IMR-90 (cell line): ENCODE data around the gene RAPGEF5. TPM values are rescaled to one million over a fixed set of nuclear protein-coding genes. Genes with fewer than 3 reads are reported as not detected.

Experiments
- ATAC-seq: fragments of 200-7000 bp; cut with Tn5 transposase; 2 replicates; pipeline ENCODE4 v1.9.1; 2020; ENCODE audit warnings: low read depth, mild to moderate bottlenecking, moderate library complexity
- BruUV-seq: library from RNA; stranded (reverse); fragments of 400-500 nt; replicated peaks from 2 replicates; lab custom pipeline; 2021; lab: Mats Ljungman, UMichigan
- CTCF ChIA-PET: fragments of 300-600 bp; formaldehyde crosslinking; extraction: SDS; loops from one replicate; lab custom pipeline; 2021; ENCODE audit warnings: antibody characterized with exemption; lab: Yijun Ruan, JAX
- POLR2A ChIA-PET: fragments of 300-600 bp; sonication (Branson Sonifier 250); formaldehyde crosslinking; loops from one replicate; lab custom pipeline; 2022; ENCODE audit warnings: antibody characterized with exemption; ENCODE audit not compliant: unreplicated experiment; lab: Charles Lee
- DNase-seq: peaks from one replicate; pipeline ENCODE4 v3.0.0; 2013
- H2AFZ ChIP-seq: replicated peaks from 2 replicates; pipeline ENCODE3; 2013; ENCODE audit warnings: low read length, mild to moderate bottlenecking; ENCODE audit not compliant: poor library complexity
- H2AK5ac ChIP-seq: 2 replicates; pipeline ENCODE4 v1.6.1; 2013; ENCODE audit warnings: low read depth, low read length, inconsistent platforms
- H2AK9ac ChIP-seq: replicated peaks from 2 replicates; pipeline ENCODE3; 2013; ENCODE audit warnings: mild to moderate bottlenecking, low read depth, low read length, moderate library complexity; ENCODE audit not compliant: poor library complexity
- H2BK120ac ChIP-seq: 2 replicates; pipeline ENCODE4 v1.6.1; 2013; ENCODE audit warnings: low read depth, low read length, inconsistent platforms
- H2BK15ac ChIP-seq: 3 replicates; pipeline ENCODE4 v1.6.1; 2013; ENCODE audit warnings: low read depth, low read length, inconsistent platforms
- H2BK20ac ChIP-seq: 2 replicates; pipeline ENCODE4 v1.6.1; 2013; ENCODE audit warnings: low read depth, mild to moderate bottlenecking, inconsistent platforms, low read length, moderate library complexity
- H2BK5ac ChIP-seq: 2 replicates; pipeline ENCODE4 v1.6.1; 2013; ENCODE audit warnings: mild to moderate bottlenecking, low read depth, low read length, inconsistent platforms; ENCODE audit not compliant: poor library complexity, severe bottlenecking
- H3K14ac ChIP-seq: replicated peaks from 2 replicates; pipeline ENCODE4 v1.6.1; 2013; ENCODE audit warnings: low read depth, low read length, inconsistent platforms
- H3K18ac ChIP-seq: 2 replicates; pipeline ENCODE4 v1.6.1; 2013; ENCODE audit warnings: low read depth, low read length, control low read depth
- H3K23ac ChIP-seq: 2 replicates; pipeline ENCODE4 v1.6.1; 2013; ENCODE audit warnings: low read depth, low read length, inconsistent platforms
- H3K27ac ChIP-seq: 2 replicates; pipeline ENCODE4 v1.5.1; 2013; ENCODE audit warnings: mild to moderate bottlenecking, control low read depth, low read length; ENCODE audit not compliant: insufficient read depth
- H3K27me3 ChIP-seq: 2 replicates; pipeline ENCODE4 v1.6.1; 2013; ENCODE audit warnings: low read length; ENCODE audit not compliant: control insufficient read depth, insufficient read depth
- H3K36me3 ChIP-seq: 2 replicates; pipeline ENCODE4 v1.6.1; 2013; ENCODE audit warnings: low read length, mixed read lengths; ENCODE audit not compliant: control insufficient read depth, insufficient read depth
- H3K4ac ChIP-seq: 2 replicates; pipeline ENCODE4 v1.6.1; 2013; ENCODE audit warnings: low read depth, low read length, inconsistent platforms
- H3K4me1 ChIP-seq: 2 replicates; pipeline ENCODE4 v1.6.1; 2013; ENCODE audit warnings: low read length, mixed read lengths; ENCODE audit not compliant: control insufficient read depth, insufficient read depth
- H3K4me2 ChIP-seq: 2 replicates; pipeline ENCODE4 v1.6.1; 2013; ENCODE audit warnings: low read depth, mild to moderate bottlenecking, control low read depth, low read length, moderate library complexity
- H3K4me3 ChIP-seq: 2 replicates; pipeline ENCODE4 v1.5.1; 2013; ENCODE audit warnings: low read depth, mild to moderate bottlenecking, control low read depth, low read length, moderate library complexity; ENCODE audit not compliant: insufficient read depth
- H3K56ac ChIP-seq: 2 replicates; pipeline ENCODE4 v1.6.1; 2013; ENCODE audit warnings: low read length, inconsistent platforms; ENCODE audit not compliant: insufficient read depth; ENCODE audit errors: extremely low read depth
- H3K79me1 ChIP-seq, 2 experiments: 2 replicates each; pipeline ENCODE4 v1.6.1; 2013; ENCODE audit warnings: low read length in 2 of 2, inconsistent platforms in 1 of 2, low read depth in 1 of 2
- H3K9ac ChIP-seq: 2 replicates; pipeline ENCODE4 v1.6.1; 2013; ENCODE audit warnings: low read depth, low read length, control low read depth
- H3K9me1 ChIP-seq: 2 replicates; pipeline ENCODE4 v1.6.1; 2013; ENCODE audit warnings: low read length, inconsistent platforms; ENCODE audit not compliant: insufficient read depth
- H3K9me3 ChIP-seq: 2 replicates; pipeline ENCODE4 v1.6.1; 2013; ENCODE audit warnings: low read length; ENCODE audit not compliant: control insufficient read depth, insufficient read depth
- H4K20me1 ChIP-seq: 2 replicates; pipeline ENCODE4 v1.6.1; 2013; ENCODE audit warnings: low read length, inconsistent platforms; ENCODE audit not compliant: insufficient read depth
- H4K5ac ChIP-seq: 2 replicates; pipeline ENCODE4 v1.6.1; 2013; ENCODE audit warnings: mild to moderate bottlenecking, low read depth, low read length, control low read depth
- H4K8ac ChIP-seq, 2 experiments: 2 replicates each; pipeline ENCODE4 v1.6.1; 2013; ENCODE audit warnings: low read depth in 2 of 2, low read length in 2 of 2, control low read depth in 1 of 2, inconsistent platforms in 1 of 2
- H4K91ac ChIP-seq: 2 replicates; pipeline ENCODE4 v1.6.1; 2013; ENCODE audit warnings: low read depth, low read length, inconsistent platforms; ENCODE audit not compliant: insufficient read depth
- CHD1 ChIP-seq: IDR thresholded peaks from 2 replicates; pipeline ENCODE4 v1.6.1; 2012; ENCODE audit warnings: low read depth, low read length, improper control_type of control experiment
- CTCF ChIP-seq: conservative IDR thresholded peaks from 2 replicates; pipeline ENCODE4 v1.5.1; 2012; ENCODE audit warnings: mild to moderate bottlenecking, low read depth, low read length, improper control_type of control experiment
- ELK1 ChIP-seq: fragments of 150-350 bp; IDR thresholded peaks from 2 replicates; pipeline ENCODE4 v1.6.1; 2016; ENCODE audit warnings: low read depth, mild to moderate bottlenecking, low read length, moderate library complexity, borderline replicate concordance
- MAZ ChIP-seq: IDR thresholded peaks from 2 replicates; pipeline ENCODE4 v1.6.1; 2012; ENCODE audit warnings: low read depth, mild to moderate bottlenecking, low read length, improper control_type of control experiment, moderate library complexity, borderline replicate concordance
- MXI1 ChIP-seq: IDR thresholded peaks from 2 replicates; pipeline ENCODE4 v1.6.1; 2012; ENCODE audit warnings: low read depth, mild to moderate bottlenecking, low read length, moderate library complexity, borderline replicate concordance
- RAD21 ChIP-seq: IDR thresholded peaks from 2 replicates; pipeline ENCODE4 v1.6.1; 2012; ENCODE audit warnings: low read length, improper control_type of control experiment
- WGBS, 2 experiments: methylation state at CpG; one replicate each; pipeline versions ENCODE4 v1.1.5 to v1.1.7; 2013; ENCODE audit warnings: missing lambda C conversion rate in 2 of 2; ENCODE audit not compliant: insufficient read length in 1 of 2; ENCODE audit errors: extremely low coverage in 2 of 2; 5-methylcytosine and 5-hydroxymethylcytosine counted together
- dilution Hi-C: fragments of 300-500 bp; cut with HindIII; formaldehyde crosslinking; loops from one replicate; pipeline ENCODE4 v1.14.3; 2018; ENCODE audit warnings: low sequenced_read_pairs; ENCODE audit not compliant: unreplicated experiment
- in situ Hi-C: fragments of 300-500 bp; cut with MboI; formaldehyde crosslinking; loops from 3 replicates; pipeline ENCODE4 v1.14.3; 2019; ENCODE audit warnings: low sequenced_read_pairs, inconsistent platforms, mixed read lengths
- intact Hi-C: fragments of 100-400 bp; cut with micrococcal nuclease; formaldehyde crosslinking; loops from 2 replicates; pipeline ENCODE4 v1.10.0; 2022
- polyA plus RNA-seq, 3 experiments: library from polyadenylated mRNA; depleted of rRNA; stranded (reverse); fragments of >200 nt; gene quantifications; 2 replicates each; pipeline ENCODE4 v1.2.3, GENCODE V29; 2012; ENCODE audit warnings: low replicate concordance in 1 of 3
- total RNA-seq: library from RNA; depleted of rRNA; stranded (reverse); fragments of >200 nt; gene quantifications from 2 replicates; pipeline ENCODE4 v1.2.3, GENCODE V29; 2012

Gene RAPGEF5
- total and polyA plus RNA-seq, 2 of the 4 experiments (the other 2 are of a cell fraction): 0.05 to 0.18 TPM

DNA sequence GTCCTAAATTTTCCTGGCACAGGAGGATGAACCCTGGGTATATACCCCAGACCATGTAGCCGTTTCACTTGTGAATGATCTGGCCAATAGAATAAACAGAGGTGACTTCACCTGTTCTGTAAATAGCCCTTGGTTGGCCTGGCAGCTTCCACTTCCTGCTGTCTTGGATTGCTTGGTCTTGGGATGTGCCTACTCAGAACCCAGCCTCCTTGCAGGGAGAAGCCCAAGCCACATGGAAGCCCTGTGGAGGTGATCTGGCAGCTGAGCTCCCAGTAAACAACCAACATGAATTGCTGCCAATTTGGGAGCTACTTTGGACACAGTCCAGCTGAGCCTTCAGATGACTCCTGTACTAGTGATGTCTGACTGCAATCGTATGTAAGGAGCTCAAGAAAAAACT lies 4.8 kb upstream of the RAPGEF5 start:
- H3K4me3 ChIP-seq: no peak overlapping the region
- no peak overlapping the region for H2AK9ac ChIP-seq
- no peak overlapping the region for H4K8ac ChIP-seq
- dilution Hi-C loops (no loop called here), in situ Hi-C loops (no loop called here), intact Hi-C loops (no loop called here)
- CTCF ChIA-PET: interaction anchor here (0.6 kb wide), 1 partner anchor 16 kb away, joined by 3 read pairs; no protein-coding TSS in a partner anchor
- H3K27me3 ChIP-seq: peaks cover 3% of the 10 kb centered on the region
- H3K18ac ChIP-seq: no peak overlapping the region
- no peak overlapping the region for H2BK5ac ChIP-seq
- H3K23ac ChIP-seq: no peak overlapping the region
- H2BK15ac ChIP-seq: no peak overlapping the region
- no peaks in the 10 kb centered on the region for H3K36me3 ChIP-seq
- no TSS peak for BruUV-seq
- H3K14ac ChIP-seq: no peak overlapping the region
- H4K20me1 ChIP-seq: no peaks in the 10 kb centered on the region
- POLR2A ChIA-PET: no interaction called here
- H3K9me1 ChIP-seq: no peaks in the 10 kb centered on the region
- TF ChIP-seq MAZ (no peak), CTCF (no peak), CHD1 (no peak), MXI1 (no peak), RAD21 (no peak), ELK1 (no peak)
- H2AK5ac ChIP-seq: no peak overlapping the region
- DNase-seq (peak; percentile 2), ATAC-seq (no peak)
- no CpG with 5 or more reads among the region's 2 CpGs for WGBS, 2 experiments
- H3K9me3 ChIP-seq: no peaks in the 10 kb centered on the region
- H4K91ac ChIP-seq: no peak overlapping the region
- no peaks in the 10 kb centered on the region for H3K79me1 ChIP-seq
- H3K27ac ChIP-seq: no peak overlapping the region
- H3K9ac ChIP-seq: no peak overlapping the region
- H2BK120ac ChIP-seq: no peak overlapping the region
- no peak overlapping the region for H3K4me2 ChIP-seq
- no peak overlapping the region for H4K5ac ChIP-seq
- H2BK20ac ChIP-seq: no peak overlapping the region
- no peak overlapping the region for H3K56ac ChIP-seq
- no peak overlapping the region for H2AFZ ChIP-seq
- no peak overlapping the region for H3K4ac ChIP-seq
- H3K4me1 ChIP-seq: no peaks in the 10 kb centered on the region
